ENCODE results near the gene TP53BP1.

TP53BP1 gene

DNA sequence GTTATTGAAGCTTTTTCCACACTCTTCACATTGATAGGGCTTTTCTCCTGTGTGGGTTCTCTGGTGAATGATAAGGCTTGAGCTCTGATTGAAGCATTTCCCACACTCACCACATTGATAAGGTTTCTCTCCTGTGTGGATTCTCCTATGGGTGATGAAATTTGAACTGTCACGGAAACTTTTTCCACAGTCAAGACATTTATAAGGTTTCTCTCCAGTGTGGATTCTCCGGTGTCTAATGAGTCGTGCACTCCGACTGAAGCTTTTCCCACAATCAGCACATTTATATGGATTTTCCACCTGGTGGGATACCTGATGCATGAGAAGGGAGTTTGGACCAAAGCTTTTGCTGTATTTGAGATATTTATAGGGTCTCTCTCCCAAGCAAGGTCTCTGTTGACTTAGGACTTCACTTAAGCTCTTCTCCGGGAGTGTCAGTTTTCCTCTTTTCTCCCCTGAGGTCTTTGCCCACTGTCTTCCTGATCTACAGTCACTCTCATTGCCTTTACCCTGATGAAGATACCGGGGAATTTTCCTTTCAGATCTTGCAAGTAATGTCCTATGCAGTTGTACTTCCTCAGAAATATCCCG is 131.5 kb downstream of the TP53BP1 start:
- Mint-ChIP-seq H3K9me3 (peaks cover 69% of the 10 kb centered on the region), H3K27me3 (no peaks in the 10 kb centered on the region), H3K4me3 (no peak overlapping the region), H3K27ac (no peak overlapping the region), H3K36me3 (ENCODE audit: low read depth) (peaks cover 88% of the 10 kb centered on the region), H3K4me1 (ENCODE audit: low read depth) (peaks cover 23% of the 10 kb centered on the region)
- intact Hi-C loops (cut with micrococcal nuclease): no loop called here

GRCh38 chr15:43360821-43361220 is 132.1 kb downstream of the TP53BP1 start:
- Mint-ChIP-seq H3K27me3 (no peaks in the 10 kb centered on the region), H3K27ac (no peak overlapping the region), H3K9me3 (peaks cover 69% of the 10 kb centered on the region), H3K36me3 (ENCODE audit: low read depth) (peaks cover 84% of the 10 kb centered on the region), H3K4me1 (ENCODE audit: low read depth) (peaks cover 17% of the 10 kb centered on the region), H3K4me3 (no peak overlapping the region)
- intact Hi-C loops (cut with micrococcal nuclease): no loop called here

Data from dendritic cell treated with granulocyte-macrophage colony-stimulating factor and Interleukin-4, amounts not matched to agents 40 ng/mL and 50 ng/mL, for 4 days (primary cell).